Loucy (cell line): ENCODE results near the gene DSCAML1.

ENCODE experiments used
- H2AFZ ChIP-seq: fragments of 200-600 bp; sonication (generic); 2 replicates; pipeline ENCODE4 v1.6.0; 2016; ENCODE audit warnings: antibody characterized with exemption, mild to moderate bottlenecking, low read length, moderate library complexity
- H3F3A ChIP-seq: fragments of 200-600 bp; 2 replicates; pipeline ENCODE4 v1.6.0; 2016; ENCODE audit warnings: antibody characterized with exemption, low read depth, mild to moderate bottlenecking
- H3K27me3 ChIP-seq: fragments of 200-600 bp; sonication (generic); 2 replicates; pipeline ENCODE4 v1.6.1; 2014; ENCODE audit warnings: low read length, mild to moderate bottlenecking; ENCODE audit not compliant: insufficient read depth, poor library complexity, severe bottlenecking
- H3K36me3 ChIP-seq: fragments of 200-600 bp; sonication (generic); 2 replicates; pipeline ENCODE4 v1.6.1; 2016; ENCODE audit warnings: low read length; ENCODE audit not compliant: insufficient read depth
- H3K4me1 ChIP-seq: fragments of 200-600 bp; sonication (generic); 2 replicates; pipeline ENCODE4 v1.5.1; 2014; ENCODE audit warnings: low read length, mild to moderate bottlenecking; ENCODE audit not compliant: insufficient read depth, poor library complexity, severe bottlenecking
- H3K4me2 ChIP-seq: fragments of 200-600 bp; sonication (generic); 2 replicates; pipeline ENCODE4 v1.6.0; 2014; ENCODE audit warnings: antibody characterized with exemption, low read length, low read depth, mild to moderate bottlenecking; ENCODE audit not compliant: poor library complexity, severe bottlenecking
- H3K4me3 ChIP-seq: fragments of 200-600 bp; sonication (generic); 2 replicates; pipeline ENCODE4 v1.5.1; 2014; ENCODE audit warnings: low read length, mild to moderate bottlenecking, mixed read lengths; ENCODE audit not compliant: poor library complexity, severe bottlenecking
- H3K79me2 ChIP-seq: fragments of 200-600 bp; sonication (generic); 2 replicates; pipeline ENCODE4 v1.6.1; 2014; ENCODE audit warnings: low read length; ENCODE audit not compliant: insufficient read depth
- H3K9ac ChIP-seq: fragments of 200-600 bp; sonication (generic); 2 replicates; pipeline ENCODE4 v1.6.0; 2014; ENCODE audit warnings: mild to moderate bottlenecking, low read depth, low read length, moderate library complexity; ENCODE audit not compliant: poor library complexity, severe bottlenecking
- H3K9me2 ChIP-seq: fragments of 200-600 bp; sonication (generic); replicated peaks from 2 replicates; pipeline ENCODE4 v1.6.1; 2016; ENCODE audit warnings: low read depth, low read length, mixed read lengths
- H3K9me3 ChIP-seq: fragments of 200-600 bp; sonication (generic); 2 replicates; pipeline ENCODE4 v1.6.1; 2014; ENCODE audit warnings: mild to moderate bottlenecking, antibody characterized with exemption, low read length, low read depth; ENCODE audit not compliant: insufficient read depth
- H4K20me1 ChIP-seq: fragments of 200-600 bp; sonication (generic); 2 replicates; pipeline ENCODE4 v1.6.0; 2014; ENCODE audit warnings: antibody characterized with exemption, low read length, mild to moderate bottlenecking; ENCODE audit not compliant: insufficient read depth, poor library complexity, severe bottlenecking
- CTCF ChIP-seq: fragments of 200-600 bp; sonication (generic); conservative IDR thresholded peaks from 2 replicates; pipeline ENCODE4 v1.5.1; 2014; ENCODE audit warnings: mild to moderate bottlenecking, antibody characterized with exemption, low read length
- EZH2phosphoT487 ChIP-seq: fragments of 200-600 bp; IDR thresholded peaks from 2 replicates; pipeline ENCODE4 v1.6.1; 2018; ENCODE audit warnings: antibody characterized with exemption, mild to moderate bottlenecking, moderate library complexity, borderline replicate concordance

The DSCAML1 gene

GRCh38 chr11:117583063-117583801 is 213.8 kb downstream of the DSCAML1 start:
- no peak overlapping the region for H3K4me2 ChIP-seq
- H3K27me3 ChIP-seq, result no peaks in the 10 kb centered on the region
- no peaks in the 10 kb centered on the region for H3K4me1 ChIP-seq
- no peaks in the 10 kb centered on the region for H3F3A ChIP-seq
- no peaks in the 10 kb centered on the region for H3K9me2 ChIP-seq
- H4K20me1 ChIP-seq, result no peaks in the 10 kb centered on the region
- no peaks in the 10 kb centered on the region for H3K9me3 ChIP-seq
- no peak overlapping the region for H3K4me3 ChIP-seq
- no peak for TF ChIP-seq CTCF
- TF ChIP-seq EZH2phosphoT487, result no peak
- H3K79me2 ChIP-seq, result no peaks in the 10 kb centered on the region
- no peaks in the 10 kb centered on the region for H3K36me3 ChIP-seq
- H3K9ac ChIP-seq, result no peak overlapping the region
- H2AFZ ChIP-seq, result no peak overlapping the region

GRCh38 chr11:117582433-117582832 is 214.6 kb downstream of the DSCAML1 start:
- Histone ChIP-seq H3K4me2 (no peak overlapping the region), H3K36me3 (no peaks in the 10 kb centered on the region), H3K9me2 (no peaks in the 10 kb centered on the region), H3K9ac (no peak overlapping the region), H3K79me2 (no peaks in the 10 kb centered on the region), H3K27me3 (no peaks in the 10 kb centered on the region), H3F3A (no peaks in the 10 kb centered on the region), H3K9me3 (no peaks in the 10 kb centered on the region), H4K20me1 (no peaks in the 10 kb centered on the region), H2AFZ (no peak overlapping the region), H3K4me1 (no peaks in the 10 kb centered on the region), H3K4me3 (no peak overlapping the region)
- TF ChIP-seq CTCF, result no peak
- no peak for TF ChIP-seq EZH2phosphoT487

GRCh38 chr11:117580866-117581265 is 216.2 kb downstream of the DSCAML1 start:
- Histone ChIP-seq H3K36me3 (no peaks in the 10 kb centered on the region), H3K4me3 (no peak overlapping the region), H3K9me3 (no peaks in the 10 kb centered on the region), H3K4me2 (no peak overlapping the region), H3K4me1 (no peaks in the 10 kb centered on the region), H3K27me3 (no peaks in the 10 kb centered on the region), H3K9ac (no peak overlapping the region), H3K79me2 (no peaks in the 10 kb centered on the region), H2AFZ (no peak overlapping the region), H3K9me2 (no peaks in the 10 kb centered on the region), H3F3A (no peaks in the 10 kb centered on the region), H4K20me1 (no peaks in the 10 kb centered on the region)
- no peak for TF ChIP-seq EZH2phosphoT487
- TF ChIP-seq CTCF, result no peak
